Germinal center (tissue), 1 donor: Measurements from ENCODE around the gene F2RL2.
A peak's percentile ranks its signal among the peaks of the same experiment; 100 is the strongest.

ENCODE experiments used
- DNase-seq: peaks from one replicate; pipeline ENCODE4 v3.0.0; 2012; ENCODE audit warnings: mixed read lengths, low spot score

F2RL2 gene, protein sequence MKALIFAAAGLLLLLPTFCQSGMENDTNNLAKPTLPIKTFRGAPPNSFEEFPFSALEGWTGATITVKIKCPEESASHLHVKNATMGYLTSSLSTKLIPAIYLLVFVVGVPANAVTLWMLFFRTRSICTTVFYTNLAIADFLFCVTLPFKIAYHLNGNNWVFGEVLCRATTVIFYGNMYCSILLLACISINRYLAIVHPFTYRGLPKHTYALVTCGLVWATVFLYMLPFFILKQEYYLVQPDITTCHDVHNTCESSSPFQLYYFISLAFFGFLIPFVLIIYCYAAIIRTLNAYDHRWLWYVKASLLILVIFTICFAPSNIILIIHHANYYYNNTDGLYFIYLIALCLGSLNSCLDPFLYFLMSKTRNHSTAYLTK

DNA sequence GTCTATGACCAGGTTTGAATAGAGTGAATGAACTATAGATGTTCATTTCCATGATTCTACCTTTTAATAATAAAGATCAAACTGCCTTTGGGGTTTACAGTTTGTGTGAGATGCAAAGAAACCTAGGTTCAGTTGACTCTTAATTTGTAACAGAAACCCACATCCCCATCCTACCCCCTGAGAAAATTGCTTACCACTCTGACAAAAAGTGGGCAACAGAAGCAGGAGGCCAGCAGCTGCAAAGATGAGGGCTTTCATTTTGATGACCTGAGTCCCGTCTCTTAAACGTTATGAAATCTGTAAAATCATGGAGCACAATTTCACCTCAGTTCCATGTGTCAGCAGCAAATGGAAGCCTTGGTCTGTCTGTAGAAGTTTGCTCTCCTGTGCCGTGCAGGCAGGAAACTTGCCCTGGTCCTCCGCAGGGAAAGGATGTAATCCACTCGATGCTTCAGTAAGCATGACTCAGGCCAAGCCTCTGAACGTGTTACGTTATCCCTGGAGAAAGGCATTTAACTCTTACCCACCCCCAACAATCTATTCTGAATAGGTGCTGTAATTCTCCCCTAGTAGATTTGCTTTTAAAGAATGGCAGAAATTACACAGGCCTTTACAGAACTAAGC, at the start of gene F2RL2:
F2RL2 (minus strand) TSS at position 431 of the 624 bp plus-strand sequence; CDS start at position 258, 173 bp downstream.
- no peak for DNase-seq

DNA sequence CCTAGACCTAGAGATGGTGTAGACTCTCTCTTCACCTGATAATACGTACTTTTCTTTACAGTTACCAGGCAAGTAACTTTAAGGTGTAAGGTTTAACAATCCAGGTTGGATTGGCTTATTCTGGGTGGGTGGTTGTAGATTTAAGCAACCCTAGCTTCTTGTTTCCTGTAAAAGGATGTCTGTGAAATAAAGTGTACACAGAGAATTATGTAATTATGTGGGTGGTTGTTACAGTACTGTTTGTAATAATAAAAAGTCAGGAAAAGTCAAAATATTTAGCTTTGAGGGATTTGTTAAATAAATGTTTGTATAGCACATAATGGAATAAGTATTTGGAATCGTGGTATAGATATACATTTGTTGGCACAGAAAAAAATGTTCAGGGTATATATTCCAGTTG, 49.0 kb upstream of the F2RL2 start:
- DNase-seq, result no peak

DNA sequence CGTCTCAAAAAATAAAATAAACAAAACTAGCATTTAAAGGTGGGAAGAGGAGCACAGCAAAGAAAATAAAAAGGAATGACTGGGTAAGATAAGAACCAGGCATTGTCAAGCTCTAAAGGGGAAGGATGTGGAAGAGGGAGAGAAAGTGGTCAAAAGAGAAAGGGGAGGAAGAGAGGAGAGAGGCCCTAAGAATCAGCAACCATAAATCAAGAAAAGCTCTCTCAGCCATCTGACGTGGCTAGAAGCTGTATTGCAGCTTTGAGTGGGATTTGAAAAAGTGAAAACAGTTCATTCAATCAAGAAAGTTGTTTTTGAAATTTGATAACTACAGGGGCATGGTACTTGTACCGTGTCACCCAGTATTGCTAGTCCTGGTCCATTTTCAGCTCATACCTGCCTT, 47.3 kb upstream of the F2RL2 start:
- DNase-seq, result no peak

DNA sequence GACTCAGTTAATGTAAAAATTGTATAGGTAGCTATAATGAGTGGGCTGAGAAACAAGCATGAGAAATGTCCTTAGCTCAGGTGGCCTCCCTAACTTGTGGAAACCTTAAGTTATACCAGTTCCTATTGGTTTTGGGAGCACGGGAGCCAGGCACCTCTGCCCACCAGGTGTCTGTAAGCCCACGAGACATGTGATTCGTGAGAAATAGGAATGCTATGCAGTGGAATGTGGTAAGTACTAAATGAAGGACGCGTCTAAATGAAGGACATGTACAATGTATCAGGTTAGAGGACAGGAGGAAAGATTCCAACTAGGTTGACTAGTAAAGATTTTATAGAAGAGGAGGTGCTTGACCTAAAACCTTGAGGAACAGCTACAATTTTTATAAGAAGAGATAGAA, 46.0 kb upstream of the F2RL2 start:
- no peak for DNase-seq

DNA sequence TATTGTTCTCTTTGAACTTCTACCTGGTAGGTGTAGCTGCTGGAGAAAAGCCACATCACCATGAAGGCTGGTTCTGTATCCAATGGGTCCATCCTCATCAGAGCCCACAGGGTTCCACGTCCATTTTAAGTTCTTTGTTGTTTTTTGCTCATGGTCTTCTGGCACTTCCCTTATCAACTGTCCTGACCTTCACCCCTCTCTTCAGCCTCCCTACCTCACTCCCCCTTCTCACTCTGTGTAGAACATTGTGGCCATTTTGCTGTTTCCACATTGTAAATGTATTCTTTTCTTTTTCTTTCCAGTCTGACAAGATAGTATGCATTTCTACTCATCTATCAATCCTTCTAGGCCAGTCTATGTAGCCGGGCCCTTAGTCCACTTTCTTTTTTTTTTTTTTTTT, 44.3 kb upstream of the F2RL2 start:
- DNase-seq, result no peak

DNA sequence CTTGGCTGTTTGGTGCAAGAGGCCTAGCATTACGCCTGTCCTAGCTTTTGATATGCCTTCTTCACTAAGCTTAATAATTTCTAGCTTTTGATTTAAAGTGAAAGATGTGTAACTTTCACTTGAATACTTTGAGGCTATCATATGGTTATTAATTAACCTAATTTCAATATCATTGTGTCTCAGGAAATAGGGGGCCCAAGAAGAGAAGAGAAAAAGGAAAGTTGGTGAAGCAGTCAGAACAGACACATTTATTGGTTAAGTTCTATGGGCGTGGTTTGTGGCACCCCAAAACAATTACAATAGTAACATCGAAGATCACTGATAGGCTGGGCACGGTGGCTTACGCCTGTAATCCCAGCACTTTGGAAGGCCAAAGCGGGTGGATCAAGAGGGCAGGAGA, 40.9 kb upstream of the F2RL2 start:
- DNase-seq, result no peak

DNA sequence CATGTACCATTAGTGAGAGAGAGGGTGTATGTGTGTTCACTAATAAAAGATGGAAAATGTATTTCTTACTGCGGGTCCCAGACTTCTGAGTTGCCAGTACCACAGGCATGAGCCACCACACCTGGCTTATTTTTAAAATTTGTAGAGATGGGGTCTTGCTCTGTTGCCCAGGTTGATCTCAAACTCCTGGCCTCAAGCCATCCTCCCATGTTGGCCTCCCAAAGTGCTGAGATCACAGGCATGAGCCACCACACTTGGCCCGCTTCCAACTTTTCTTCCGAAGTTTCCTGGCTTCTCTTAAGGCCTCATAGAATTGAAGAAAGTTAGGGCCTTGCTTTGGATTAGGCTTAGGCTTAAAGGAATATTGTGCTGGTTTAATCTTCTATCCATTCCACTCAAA, 40.4 kb upstream of the F2RL2 start:
- no peak for DNase-seq

DNA sequence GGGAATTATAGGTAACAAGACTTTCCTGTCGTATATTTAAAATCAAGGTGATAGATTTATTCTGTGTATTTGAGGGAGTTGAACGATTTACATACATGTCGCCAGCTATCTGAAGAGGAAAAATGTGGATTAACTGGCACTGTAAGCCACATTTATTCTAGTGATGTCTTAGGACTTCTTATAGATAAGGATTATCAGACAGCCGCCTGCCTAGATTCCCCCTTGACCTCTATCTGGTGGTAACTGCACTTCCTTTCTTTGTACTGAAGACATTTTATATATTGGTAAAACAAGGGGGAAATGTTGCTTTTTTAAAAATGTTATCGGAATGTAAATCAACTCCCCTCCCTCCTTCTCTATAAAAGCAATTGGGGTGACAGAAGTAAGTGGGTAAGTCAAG, 39.3 kb upstream of the F2RL2 start:
- DNase-seq, result no peak

DNA sequence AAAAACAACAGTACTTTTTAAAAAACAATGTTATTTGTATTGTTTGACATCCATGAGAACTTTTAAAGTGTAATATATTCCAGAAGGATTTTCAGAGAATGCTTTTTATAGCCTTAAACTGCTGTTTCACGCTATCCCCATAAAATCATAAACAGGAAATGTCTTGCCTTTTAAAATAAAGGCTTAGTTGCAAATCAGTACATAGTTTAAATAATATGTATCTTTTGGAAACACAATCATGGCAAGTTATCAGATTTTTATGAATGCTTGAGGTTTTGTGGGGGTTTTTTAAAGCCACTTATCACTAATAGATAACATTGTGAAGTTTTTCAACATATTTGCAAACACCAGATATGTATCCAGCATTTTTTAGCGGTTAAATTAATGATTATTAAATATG, 37.2 kb upstream of the F2RL2 start:
- DNase-seq, result no peak

DNA sequence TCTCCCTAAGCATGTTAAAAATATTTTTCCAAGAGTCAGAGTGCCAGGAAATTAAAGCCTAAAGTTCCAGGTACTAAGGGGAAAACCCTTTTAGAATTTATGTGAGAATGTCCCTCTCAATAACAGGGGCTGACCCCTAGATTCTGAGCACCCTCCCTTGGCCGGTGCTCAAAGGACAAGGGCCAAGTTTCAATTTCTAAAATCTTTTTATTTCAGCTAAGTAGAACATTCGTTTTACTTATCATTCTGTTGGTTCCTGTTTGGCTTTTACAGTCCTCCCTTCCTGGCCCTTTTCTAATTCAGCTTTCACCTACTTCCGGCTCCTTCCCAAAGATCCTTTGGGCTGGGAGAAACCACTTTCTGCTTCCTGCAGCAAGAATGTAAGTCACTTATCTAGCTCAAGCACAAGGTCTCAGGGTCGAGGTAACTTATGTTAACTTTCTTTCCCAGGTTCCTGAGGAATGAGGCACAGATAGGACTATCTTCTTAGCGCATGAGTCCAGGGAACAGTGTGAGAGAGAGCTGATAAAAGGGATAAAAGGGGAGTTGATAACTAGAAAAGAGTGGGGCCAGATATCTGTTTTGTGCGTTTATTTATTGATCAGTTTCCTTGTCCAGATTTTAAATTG, 34.6 kb upstream of the F2RL2 start:
- DNase-seq, result no peak

DNA sequence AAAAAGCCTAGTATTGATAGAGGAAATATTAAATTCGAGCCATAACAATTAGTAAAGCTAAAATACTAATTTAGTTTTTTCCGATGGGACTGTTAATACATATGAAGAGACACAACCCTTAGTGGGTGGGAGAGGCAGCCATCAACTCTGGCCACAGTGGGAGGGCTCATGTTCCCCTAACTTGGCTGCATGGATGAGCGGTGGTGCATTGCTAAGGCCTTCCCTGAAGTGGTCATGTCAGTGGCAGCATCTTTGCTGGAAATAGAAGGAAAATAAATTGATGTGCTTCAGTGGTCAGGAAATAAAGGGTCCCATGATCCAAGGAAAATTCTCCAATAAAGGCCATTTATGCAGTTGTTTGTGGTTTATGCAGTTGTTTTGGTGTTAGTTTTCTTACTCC, 33.9 kb upstream of the F2RL2 start:
- no peak for DNase-seq

DNA sequence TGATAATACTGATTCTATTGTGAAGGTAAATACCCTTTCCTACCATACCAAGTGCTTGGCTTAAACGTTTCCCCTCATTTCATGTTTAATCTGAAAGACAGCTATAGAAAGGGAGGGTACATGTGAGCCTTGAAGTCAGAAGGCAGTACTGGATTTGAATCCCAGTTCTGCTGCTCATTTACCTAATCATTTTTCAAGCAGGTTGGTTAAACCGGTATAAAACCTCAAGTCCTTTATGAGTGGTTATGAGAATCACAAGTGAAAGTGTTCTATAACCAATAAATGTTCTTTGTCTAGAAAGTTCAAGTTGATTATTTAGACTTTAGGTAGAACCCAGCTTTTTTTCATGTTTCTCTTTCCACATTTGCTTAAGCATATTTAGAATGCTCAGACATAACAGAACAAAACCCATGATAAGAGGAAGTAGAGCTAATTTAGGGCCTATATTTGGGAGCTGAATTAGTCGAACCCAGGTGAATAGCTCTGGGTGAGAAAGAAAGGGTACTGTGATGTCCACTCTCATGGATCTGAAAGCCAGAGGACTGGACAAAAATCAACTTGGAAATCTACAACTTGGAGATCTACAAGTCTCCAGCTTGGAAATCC, 29.7 kb upstream of the F2RL2 start:
- DNase-seq, result no peak

DNA sequence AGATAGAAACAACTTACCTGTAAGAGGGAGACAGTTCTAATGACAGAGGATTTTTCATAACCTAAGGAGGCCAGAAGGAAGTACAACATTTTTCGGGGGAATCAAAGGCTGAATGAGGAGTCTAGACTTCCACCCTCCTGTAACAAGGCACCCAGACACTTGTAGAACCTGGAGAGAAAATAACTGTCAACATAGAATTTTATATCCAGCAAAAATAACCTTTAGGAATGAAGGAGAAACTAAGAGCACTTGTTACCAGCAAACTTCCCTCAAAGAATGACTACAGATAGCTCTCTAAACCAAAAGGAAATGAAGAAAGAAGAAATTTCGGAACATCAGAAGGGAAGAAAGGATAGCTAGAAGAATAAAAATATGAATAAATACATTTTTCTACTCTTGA, 25.9 kb upstream of the F2RL2 start:
- DNase-seq, result no peak

DNA sequence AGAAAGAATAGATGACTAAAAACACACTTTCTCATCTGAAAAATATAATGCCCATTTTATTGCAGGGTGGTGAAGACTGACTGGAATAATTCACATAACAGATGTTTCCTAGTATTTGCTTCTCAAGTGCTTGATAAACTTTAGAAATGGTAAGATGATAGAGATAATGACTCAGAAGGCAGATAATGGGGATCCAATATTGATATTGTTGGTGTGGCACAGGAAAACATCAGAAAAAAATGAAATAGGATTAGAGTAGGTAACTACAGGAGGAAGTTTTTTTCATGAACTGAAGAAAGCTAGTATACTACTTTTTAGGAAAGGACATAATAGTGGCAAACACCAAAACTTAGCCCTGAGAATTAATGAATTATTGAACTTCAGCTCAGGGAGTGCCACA, 20.2 kb upstream of the F2RL2 start:
- DNase-seq, result no peak

DNA sequence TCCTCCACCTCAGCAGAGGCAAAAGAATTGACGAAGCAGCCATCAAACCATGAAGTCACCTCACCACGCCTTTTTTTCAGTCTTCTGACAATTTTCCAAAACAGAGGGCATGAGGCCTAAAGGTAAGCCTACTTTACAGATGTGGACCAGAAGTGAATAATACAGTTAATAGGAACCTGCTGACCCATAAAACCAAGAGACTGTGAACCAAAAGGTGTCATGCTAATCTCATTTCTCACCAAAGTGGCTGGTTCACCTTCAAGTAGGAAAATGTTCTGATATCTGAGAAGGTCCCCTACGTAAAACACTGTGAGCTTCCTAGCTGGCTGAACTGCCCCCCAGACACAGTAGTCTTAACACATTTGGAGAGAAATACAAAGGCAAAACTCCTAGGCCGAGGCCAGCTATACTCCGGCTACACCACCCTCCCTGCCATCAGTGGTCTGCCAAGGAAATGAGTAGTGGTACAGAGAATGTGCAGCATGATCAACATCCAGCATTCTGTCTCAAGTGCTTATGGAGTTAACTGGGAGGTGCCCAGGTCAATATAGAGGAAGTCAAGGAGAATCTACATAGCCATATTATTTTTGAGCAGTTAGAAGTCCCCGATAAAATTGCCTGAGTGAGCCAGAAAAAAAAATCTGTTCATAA, 19.3 kb upstream of the F2RL2 start:
- no peak for DNase-seq

DNA sequence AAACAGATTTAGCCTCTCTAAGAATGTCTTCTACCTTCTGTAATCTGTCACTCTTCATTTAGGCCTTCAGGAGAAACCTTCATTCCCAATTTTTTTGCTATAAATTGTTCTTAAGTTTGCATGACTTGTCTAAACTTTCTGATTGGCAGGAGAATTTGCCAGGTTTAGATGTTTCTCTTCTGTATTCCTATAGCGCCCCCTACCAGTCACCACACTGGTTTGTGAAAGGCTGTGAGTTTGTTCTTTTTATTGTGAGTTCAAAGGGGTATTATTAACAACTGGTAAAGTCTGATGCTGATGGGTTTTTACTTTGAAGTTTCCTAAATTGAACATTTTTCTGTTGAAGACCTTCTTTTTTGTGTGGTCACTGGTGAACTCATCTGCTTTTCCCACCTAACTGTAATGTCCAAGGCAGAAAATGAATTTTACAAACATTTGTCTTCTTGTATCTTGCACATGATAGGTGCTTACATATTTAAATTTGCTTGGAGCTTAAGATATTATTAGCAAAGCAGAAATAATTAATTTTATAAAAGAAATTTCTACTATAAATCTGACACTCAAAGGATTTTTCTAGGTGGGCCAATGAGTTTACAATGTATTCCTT, 18.4 kb upstream of the F2RL2 start:
- peak; percentile 28 for DNase-seq

DNA sequence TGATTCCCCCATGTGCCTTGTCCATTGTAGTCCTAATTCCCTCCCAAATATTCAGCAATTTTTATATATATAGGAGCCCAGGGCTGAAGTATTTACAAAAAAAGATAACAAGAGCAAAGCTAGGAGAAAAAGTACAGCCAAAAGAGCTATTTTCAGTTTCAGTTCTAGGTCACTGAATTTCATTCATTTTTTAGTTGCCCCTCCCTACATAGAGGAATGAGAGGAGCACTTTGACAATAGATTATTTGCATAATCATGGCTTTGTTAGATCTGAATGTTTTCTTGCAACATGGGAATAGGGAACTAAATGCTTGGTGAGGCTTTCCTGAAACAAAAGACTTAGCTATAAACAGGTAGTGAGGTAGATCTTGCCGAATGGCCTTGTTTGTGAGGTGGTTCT, 15.3 kb upstream of the F2RL2 start:
- DNase-seq, result no peak

DNA sequence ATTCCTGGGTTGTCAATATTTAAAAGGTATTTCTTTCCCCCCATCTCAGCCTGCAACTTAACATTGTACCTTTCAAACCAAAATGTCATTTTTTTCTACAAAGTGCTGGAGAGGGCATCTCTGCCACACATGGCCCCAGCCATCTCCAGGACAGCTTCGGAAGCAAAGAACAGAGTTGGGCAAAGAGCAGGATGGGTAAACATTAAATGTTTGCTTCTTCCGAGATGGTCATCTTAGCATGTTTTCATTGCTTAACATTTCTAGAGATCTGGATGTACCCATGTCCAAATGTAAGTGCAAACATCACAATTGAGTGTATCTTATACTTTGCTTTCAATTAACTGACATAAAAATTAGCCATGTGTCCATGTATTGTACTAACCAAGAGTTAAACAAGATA, 14.3 kb upstream of the F2RL2 start:
- no peak for DNase-seq

DNA sequence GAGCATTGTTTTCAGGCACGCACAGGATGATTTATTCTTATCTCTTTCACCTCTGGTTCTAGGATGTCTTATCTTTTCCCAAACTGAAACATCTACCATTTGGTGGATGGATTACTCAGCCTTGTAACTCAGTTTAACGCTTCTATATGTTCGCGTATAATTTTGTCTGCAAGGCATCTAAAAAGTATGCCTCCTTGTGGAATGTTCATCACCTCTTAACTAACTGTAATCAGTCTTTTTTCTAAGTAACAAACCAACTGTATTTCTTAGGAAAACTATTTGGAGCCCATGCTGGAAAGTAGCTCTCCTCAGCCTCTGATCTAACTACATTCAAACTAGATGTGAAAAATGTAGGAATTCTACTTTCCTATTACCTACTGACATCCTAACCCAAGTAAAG, 11.5 kb upstream of the F2RL2 start:
- no peak for DNase-seq

DNA sequence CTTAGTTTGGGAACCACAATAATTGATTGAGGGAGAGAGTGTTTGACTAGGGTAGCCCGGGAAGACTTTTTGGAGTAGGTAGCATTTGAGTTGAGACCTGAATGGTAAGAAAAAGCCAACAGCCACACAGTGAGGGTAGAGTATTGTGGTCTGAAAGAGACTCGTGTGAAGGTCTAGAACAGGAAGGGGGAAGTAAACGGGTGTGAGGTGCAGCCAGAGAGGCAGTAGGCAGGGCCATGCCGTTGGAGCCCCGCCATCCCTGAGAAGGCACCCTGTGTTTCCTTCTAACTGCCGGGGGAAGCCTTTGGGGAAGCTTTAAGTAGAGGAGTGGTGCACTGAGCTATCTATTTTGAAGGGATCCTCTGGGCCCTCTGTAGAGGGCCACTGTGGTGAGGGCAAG, 3.5 kb upstream of the F2RL2 start:
- no peak for DNase-seq

DNA sequence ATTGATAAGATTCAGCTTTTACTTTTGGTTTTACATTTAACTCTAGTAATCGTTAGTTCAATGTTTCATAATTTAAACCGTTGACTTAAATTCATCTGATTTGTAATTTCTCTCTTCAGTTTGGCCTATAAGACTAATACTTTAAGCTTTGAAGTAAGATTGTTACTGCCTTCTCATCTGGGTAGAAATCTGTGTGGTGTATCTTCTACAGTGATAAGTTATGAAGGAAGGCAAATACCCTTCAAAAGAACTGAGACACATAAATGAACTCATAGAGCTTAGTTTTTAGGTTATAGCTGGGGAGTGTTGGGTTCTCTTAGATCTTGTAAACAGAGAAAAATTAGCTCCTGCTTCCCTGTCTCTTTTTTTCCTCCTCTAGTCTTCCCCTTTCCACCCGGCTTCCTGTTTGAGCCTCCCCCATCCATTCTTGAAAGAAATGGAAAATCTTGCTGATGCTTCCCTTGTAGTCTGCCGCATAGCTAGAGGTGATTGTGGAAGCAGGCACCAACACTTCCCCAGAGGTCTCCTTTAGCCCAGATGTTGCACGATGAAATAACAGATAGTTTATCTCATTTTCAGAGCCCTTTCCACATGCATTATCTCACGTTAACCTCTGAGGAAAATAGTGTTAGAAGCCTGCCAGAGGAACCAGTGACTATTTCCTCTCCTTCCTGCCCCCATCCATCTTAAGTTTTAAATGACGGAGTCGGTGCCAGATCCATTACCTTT, 2.0 kb upstream of the F2RL2 start:
- DNase-seq, result no peak
